SHP77 (cell line): Measurements from ENCODE around the gene RPE65.
"Not testable (repeated sequence)": the region's sequence is repeated elsewhere in the genome, so short reads cannot be mapped to it uniquely, and the experiment has no call there.

Experiments used
- DNase-seq, 2 experiments: peaks; one replicate each; lab custom pipeline; 2025; lab: John Stamatoyannopoulos, UW

Gene RPE65

DNA sequence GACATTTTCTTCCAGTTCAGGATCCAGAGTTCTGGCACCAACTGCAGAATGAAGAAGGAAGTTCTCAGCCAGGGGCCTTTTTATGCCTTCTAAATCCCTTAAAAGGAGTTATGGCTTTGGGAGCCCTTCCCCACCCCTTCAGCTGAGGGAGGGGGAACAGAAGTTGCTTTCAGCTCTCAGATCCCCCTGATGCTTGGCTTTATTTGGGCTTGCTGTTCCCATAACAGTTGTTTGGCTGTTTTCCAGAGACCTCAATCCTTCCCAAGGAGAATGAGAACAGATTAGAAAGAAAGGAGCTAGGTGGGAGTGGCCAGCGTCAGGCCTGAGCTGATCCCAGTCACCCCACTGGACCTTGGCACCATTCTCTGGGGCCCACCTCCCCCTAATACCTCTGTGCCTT, at the start of gene RPE65:
Gene RPE65, minus strand, starts transcription at position 54 of the 400 bp plus-strand sequence. Its CDS starts 49 bp downstream, at position 5.
- DNase-seq, result no peak

DNA sequence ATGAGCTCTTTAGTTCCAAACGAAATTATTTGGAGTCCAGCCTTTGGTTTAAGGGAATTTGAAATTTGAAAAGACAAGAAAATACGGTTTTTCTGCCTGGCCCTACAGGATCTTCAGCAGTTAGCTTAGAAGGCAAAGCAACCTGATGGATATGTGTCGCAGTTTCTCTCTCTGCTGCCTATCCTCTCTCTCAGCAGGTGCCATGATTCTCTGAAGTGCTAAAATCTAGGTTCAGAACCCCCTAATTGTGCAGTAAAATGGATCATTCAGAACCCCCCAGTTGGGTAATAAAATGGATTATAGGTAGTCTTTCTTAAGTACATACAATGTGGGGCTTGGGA, 47.6 kb upstream of the RPE65 start:
- DNase-seq, result no peak

DNA sequence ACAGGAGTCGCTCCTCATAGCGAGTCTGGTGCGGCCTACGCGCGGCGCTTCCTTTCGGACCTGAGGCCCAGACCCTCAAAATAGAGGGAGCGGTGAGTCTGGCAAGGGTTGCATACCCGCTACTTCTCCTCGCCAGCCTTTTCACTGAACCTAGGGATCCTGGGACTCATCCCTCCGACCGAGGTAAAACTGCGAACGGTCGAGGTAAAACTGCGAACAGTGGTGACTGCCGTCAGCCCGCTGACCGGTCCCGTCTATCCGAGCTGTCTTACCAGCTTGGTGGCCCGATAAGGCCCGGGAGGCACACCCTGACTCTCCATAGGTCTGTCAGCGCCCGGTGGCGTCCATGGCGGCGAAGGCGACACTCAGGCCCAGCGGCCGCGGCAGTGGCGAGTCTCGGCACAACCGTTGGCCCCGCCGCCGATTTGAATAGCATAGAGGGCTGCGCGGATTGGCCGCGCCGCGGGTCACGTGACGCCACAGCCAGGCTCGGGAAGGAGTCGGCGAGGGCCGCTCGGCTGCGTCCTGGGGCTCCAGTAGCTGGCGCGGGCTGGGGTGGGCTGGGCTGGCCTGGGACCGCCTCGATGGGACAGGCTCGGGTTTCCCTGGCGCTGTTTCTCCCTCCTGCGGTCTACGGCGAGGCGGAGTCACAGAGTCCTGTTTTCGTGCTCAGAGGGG, 47.1 kb upstream of the RPE65 start, which contains the start of gene DEPDC1:
Gene DEPDC1, minus strand, starts transcription at position 403 of the 678 bp plus-strand sequence. Its CDS starts 83 bp downstream, at position 320.
- peak; percentile 87 to 93 for DNase-seq

DNA sequence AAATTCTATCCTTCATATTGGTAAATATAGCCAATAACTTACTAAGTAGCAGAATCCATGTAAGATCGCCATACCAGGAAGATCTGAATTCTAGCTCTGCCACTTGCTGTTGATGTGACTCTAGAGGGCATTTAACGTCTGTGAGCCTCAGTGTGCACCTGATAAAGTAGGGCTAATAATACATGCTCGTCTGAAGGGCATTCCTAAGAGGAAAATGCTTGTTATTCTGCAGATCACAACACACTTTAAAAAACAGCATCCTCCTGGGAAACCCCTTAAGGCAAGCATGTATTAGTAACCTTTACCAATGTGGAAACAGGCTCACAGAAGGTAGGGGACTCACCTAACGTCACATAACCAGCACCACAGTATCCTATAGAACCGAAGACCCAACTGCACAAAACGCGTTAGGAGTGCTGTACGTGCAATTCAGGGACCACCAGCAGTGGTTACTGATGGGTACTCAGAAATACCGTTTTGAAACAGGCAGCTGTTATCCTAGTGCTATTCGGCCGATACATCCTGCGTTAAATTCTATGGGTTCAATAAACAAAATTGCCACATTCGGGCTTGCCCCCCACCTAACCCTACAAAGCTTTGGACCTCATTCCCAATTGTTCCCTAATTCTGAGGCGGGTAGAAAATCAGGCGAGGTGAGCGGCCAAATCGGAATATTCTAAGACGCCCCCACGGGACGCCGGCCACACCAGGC, 46.4 kb upstream of the RPE65 start:
- DNase-seq, result peak; percentile 8 to 18

DNA sequence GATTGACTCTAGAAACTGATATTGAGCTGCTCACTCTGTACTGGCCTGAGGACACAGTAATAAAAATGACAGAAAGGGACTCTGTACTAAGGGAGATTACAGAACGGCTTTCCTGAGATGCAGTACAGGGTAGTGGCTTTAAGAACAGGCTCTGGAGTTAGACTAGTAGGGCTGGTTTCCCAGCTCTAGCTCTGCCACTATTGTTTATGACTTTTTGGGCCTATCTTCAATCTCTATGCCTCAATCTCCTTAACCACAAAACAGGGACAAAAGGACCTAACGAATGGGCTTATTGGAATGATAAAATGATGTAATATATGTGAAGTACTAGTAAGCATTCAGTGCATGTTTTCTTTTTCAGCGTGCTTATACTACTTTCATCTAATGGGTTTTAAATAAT, 45.8 kb upstream of the RPE65 start:
- no peak for DNase-seq

DNA sequence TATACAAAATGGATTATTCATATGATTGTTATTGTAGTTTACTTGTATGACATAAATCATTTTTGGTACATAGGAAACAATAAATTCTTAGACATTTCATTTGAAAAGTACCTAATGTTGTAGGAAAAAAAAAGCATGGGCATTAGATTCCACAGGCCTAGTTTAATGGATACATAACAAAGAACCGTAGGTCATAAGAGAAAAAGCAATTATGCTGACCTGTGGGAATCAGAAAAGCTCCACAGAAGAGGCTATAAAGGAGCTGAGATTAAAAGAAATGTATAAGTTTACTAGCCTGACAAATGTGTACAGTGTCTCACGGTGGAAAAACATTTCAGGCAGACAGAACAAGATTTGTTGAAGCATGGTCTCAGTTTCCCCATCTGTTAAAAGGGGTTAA, 43.4 kb upstream of the RPE65 start:
- no peak for DNase-seq

DNA sequence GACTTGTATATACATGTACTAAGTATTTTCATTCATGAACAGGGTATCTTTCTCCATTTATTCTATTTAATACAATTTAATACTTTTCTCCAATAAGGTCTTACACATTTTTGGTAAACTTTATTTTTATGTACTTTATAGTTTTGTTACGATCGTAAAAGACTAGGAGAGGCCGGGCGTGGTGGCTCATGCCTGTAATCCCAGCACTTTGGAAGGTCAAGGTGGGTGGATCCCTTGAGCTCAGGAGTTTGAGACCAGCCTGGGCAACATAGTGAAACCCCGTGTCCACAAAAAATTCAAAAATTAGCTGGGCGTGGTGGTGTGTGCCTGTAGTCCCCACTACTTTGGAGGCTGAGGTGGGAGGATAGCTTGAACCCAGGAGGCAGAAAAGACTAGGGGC, 42.5 kb upstream of the RPE65 start:
- not testable (repeated sequence) for DNase-seq

DNA sequence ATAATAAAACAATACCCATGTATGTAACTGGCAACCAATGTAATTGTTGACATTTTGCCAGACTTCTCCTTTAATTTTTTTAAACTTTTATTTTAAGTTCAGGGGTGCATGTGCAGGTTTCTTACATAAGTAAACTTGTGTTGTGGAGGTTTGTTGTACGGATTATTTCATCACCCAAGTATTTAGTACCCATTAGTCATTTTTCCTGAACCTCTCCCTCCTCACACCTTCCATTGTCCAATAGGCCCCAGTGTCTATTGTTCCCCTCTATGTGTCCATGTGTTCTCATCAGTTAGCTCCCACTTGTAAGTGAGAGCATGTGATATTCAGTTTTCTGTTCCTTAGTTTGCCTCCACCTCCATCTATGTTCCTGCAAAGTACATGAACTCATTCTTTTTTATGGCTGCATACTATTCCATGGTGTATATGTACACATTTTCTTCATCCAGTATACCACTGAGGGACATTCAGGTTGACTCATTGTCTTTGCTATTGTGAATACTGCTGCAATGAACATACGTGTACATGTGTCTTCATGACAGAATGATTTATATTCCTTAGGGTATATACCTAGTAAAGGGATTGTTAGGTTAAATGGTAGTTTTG, 40.4 kb upstream of the RPE65 start:
- no peak for DNase-seq

DNA sequence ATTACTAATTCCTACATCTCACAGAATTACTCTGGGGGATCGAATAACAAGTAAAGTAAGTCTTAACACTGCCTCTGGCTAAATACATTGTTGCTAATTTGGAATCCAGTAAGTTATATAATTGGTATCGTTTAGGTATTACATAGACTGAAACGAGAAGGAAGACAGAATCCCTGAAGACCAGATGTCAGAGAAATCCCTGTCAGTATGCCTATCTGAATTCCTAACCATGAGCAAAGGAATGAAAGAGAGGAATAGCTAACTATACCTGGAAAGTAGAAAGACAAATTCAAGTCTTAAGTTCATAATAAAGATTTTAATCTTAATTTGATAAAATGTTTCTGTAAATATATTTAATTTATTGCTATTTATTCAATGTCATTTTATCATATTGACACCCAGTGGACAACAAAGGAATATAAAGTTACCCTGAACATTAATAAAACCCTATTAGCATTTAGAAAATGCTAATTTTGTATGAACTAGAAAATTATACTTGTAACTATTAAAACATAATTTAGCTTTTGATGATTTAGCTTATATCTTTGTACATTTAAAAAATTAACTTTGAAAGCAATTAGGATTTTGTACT, 35.8 kb upstream of the RPE65 start:
- no peak for DNase-seq

DNA sequence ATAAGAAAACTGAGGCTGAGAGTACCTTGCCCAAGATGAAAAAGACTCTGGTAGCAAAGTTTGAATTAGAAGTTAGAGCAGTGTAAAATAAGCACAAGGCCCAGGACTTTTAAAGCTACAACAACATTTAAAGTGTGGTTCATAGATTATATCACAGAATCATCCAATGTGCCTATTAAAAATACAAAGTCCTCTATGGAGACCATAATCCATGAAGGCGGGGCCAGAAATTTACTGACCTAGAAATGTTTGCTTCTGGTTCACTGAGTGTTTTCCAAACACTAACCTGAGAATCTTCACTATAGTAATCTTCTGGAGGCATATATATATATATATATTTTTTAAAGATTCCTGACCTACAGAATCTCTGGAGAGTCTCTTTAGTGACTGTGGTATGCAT, 34.9 kb upstream of the RPE65 start:
- no peak for DNase-seq

DNA sequence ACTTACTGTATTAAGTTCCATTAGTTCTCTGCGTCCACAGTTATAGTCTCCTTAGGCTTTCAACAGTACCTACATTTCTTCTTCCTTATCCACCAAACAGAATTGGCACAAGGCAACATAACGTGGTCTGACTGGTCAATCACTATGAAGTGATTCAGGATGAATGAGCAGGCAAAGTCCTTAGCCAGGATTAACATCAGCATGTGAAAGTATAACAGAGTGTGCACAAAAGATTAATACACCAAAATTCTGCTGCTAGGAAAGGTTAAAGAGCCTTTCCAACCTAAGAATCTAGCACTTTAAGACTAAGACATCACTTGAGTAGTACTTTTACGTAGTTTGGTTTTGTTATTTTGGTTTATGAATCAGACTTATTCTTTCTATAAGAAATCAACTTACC, 31.3 kb upstream of the RPE65 start:
- no peak for DNase-seq

DNA sequence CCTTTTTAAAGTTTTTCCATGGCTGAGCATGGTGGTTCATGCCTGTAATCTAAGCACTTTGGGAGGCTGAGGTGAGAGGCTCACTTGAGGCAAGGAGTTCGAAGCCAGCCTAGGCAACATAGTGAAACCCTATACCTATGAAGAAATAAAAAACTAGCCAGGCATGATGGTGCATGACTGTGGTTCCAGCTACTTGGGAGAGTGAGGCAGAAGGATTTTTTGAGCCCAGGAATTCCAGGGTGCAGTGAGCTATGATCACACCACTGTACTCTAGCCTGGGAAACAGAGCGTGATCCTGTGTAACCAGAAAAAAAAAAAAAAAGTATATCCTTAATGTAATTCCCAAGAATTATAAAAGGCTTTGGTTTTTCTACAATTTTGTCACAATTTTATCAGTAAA, 29.7 kb upstream of the RPE65 start:
- DNase-seq, result no peak

DNA sequence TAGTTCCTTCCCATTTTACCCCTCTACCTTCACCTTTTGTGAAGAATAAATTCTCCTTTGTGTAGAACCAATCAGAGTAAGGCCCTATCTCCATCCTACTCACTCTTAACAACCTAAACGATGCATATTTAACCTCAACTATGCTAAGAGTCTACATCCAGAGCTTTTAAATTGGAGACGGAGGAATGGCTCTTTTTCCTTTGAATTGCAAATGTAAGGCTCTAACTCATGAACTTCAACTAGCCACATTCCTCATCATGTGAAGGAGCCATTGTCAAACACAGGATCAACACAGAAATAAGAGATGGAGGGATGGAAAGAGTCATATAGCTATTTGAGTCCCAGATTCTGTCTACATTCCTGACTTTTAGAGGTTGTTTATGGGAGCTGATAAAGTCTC, 28.9 kb upstream of the RPE65 start:
- DNase-seq, result no peak

DNA sequence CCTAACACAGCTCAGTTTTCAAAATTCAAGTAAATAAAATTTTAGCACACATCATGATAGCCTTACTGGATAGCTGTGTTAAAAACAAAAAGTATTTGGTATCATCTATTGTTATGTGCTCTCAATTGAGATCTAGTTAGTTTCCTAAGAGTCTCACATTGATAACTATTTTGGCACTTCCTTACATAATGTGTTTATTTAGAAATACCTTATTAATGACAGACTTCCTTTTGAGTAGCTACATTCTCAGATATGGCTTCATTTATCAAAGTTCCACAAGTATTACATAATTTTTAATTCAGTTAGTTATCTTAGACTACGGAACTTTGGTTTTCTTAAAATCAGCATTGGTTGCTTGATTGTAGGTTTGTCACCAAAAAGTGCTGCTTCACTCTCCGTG, 26.9 kb upstream of the RPE65 start:
- DNase-seq, result not testable (repeated sequence)

DNA sequence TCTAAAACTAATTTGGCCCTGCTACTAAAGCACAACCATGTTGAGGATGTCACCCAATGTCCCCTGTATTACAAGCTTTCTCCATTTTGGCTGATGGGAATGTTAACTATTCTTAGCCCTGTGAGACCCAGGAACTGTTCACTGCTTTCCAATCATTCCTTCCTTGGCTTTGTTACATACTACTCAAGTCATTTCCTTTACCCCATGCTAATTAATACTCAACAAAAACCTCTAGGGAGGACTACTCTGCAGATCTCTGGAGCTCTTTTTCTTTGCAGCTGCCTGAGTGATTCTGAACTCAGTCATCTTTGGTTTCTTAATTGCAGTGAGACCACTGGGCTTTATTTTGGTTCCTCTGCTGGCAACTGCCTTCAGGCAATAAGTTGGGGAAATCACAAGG, 23.3 kb upstream of the RPE65 start:
- DNase-seq, result no peak

DNA sequence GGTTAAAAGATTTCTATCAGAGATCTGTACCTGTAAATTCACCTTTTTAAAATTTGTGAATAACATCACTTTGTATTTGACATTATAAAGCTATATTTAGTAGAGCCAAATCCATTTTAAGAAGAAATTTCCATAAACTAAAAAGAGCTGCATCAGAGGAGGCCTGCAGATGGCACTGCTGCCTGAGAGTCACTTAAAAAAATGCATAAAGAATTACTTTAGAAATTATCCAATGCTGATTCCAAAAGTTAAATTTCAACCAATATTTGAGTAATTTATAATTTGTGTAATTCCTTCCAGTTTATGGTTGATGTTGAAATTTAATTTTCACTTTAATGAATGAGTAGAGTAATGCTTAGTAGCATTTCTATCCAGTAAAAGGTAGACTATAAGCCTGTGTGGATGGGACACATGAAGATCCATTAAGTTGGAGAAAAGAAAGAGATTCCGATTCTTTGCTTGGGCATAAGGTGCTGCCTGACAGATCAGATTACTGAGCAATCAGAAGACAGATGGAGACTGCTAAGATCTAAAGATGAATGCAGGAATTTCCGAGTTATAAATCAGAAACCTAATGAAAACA, 20.7 kb upstream of the RPE65 start:
- peak in 1 of 2 experiments; percentile 1 for DNase-seq

DNA sequence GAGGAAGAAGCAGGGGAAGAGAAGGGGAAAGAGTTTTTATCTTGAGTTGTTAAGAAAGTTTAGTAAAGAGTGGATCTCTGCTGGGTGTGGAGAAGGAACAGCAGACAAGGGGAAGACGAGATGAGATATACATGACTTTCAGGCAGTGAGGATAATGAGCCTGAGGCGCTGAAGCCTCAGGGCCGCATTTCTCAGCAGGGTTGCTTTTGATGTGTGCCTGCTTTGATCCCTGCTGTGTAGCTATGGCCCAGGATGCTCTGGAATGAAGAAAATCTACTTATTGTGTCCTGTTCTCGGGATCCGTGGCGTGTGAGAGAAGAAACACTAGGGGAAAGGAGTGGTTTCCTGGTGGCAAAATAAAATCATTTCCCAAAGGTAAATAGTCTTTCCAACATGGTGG, 15.1 kb upstream of the RPE65 start:
- DNase-seq, result no peak

DNA sequence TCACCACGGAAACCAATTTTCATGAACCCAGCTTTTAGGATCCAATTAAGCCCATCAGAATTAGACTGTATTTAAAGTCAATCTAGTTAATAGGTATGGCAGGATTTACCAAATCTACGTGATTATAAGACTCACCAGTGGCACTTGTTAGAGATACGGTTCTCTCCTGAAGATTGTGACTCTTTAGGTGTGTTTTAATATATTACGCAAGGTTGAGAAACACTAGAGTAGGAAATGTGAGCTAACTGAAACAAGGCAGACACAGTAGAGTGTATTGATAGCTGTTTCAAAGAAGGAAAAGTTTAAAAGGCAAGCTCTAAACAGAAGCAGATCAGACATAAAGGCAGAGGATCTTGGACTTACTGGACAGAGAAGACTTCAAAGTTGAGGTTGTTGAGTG, 11.2 kb upstream of the RPE65 start:
- no peak for DNase-seq

DNA sequence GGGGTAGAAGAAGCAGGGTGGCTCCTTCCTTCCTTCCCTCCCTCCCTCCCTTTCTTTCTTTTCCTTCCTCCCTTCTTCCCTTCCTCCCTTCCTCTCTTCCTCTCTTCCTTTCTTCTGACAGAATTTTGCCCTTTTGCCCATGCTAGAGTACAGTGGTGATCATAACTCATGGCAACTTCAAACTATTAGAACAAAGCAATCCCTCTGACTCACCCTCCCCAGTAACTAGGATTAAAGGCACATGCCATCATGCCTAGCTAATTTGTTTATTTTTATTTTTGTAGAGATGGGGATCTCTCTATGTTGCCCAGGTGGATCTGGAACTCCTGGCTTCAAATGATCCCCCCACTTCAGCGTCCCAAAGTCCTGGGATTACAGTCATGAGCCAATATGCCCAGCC, 10.0 kb upstream of the RPE65 start:
- no peak for DNase-seq

DNA sequence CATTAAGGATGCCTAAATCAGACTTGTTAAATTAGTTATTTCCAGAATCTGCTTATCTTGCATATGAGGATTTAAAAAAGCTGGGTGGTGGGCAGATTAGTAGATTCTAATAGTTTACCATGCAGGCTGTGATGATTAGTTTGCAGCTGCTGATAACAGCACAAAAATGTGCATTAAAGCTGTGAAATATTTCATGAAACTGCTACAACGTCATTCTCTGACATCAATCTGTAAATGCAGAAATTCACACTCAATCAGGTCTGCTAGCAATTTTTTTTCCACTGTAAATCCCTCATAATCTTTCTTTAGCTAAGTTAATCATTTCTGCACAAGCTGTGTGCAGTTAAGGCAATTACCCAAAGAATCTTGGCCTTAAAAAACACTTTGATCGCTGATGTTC, 9.3 kb upstream of the RPE65 start:
- no peak for DNase-seq

DNA sequence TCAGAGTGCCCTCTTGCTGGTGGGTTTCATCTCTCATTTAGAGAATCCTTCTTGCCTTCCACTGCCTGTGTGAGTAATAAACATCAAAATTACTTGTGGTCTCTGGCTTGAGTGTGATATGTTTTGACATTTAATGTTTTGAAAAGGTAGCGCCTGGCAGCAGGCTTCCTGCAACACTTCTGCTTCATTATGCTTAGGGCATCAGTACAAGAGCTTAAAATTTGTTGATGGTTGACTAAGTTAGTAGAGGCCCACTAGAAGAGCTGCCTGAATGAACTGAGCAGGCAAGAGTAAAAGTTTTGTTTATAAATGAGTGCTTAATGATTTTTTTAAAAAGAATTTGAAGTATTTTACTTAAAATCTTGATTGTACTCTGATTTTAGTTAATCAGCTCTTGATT, 6.4 kb upstream of the RPE65 start:
- no peak for DNase-seq

DNA sequence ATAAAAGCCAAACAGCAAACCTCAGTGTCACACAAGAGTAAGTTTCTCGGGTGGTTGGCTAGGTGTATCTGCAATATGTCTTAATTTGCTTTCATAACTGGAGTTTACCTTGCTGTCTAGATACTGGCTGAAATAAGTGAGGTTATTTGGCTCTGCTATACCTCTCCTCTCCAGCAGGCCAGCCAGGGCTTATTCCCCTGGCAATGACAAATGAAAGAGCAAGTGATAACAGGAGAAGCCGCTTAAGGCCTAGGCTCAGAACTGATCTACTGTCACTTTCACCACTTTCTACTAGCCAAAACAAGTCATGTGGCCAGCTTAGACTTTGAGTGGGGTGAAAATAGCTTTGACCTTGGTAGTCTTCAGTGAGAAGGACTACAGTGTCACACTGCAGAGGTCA, 4.8 kb upstream of the RPE65 start:
- DNase-seq, result no peak
